HL-60 (cell line): Measurements from ENCODE around the gene JPH4.

ENCODE experiments used
- DNase-seq, 2 experiments: peaks; one replicate each; pipeline ENCODE4 v3.0.0-alpha.2; 2010 to 2020; ENCODE audit warnings: low read depth in 1 of 2, low spot score in 1 of 2
- H3K27ac ChIP-seq: fragments of 250-450 bp; sonication (Bioruptor Pico); replicated peaks from 2 replicates; pipeline ENCODE4 v1.5.1; 2020; ENCODE audit warnings: mild to moderate bottlenecking, moderate library complexity
- H3K27me3 ChIP-seq: fragments of 250-450 bp; sonication (Bioruptor Pico); 2 replicates; pipeline ENCODE4 v1.5.1; 2021; ENCODE audit warnings: mild to moderate bottlenecking, moderate library complexity; ENCODE audit not compliant: insufficient read depth, poor library complexity, severe bottlenecking
- H3K4me3 ChIP-seq: replicated peaks from 2 replicates; pipeline ENCODE4 v1.5.1; 2011; ENCODE audit warnings: mild to moderate bottlenecking, control low read depth, low read length; ENCODE audit not compliant: insufficient read depth
- GABPA ChIP-seq: IDR thresholded peaks from 2 replicates; pipeline ENCODE4 v1.6.1; 2012; ENCODE audit warnings: low read depth
- POLR2AphosphoS5 ChIP-seq: IDR thresholded peaks from 2 replicates; pipeline ENCODE4 v1.6.1; 2012; ENCODE audit warnings: low read depth
- SPI1 ChIP-seq: IDR thresholded peaks from 2 replicates; pipeline ENCODE4 v1.6.1; 2012; ENCODE audit warnings: low read depth, mild to moderate bottlenecking, borderline replicate concordance
- TF ChIP-seq, protein P1 (sequence below): IDR thresholded peaks from one replicate; pipeline ENCODE4 v1.5.1; 2011; ENCODE audit warnings: low read length, control low read depth, inconsistent platforms; ENCODE audit not compliant: insufficient read depth
- TF ChIP-seq, protein P2 (sequence below): IDR thresholded peaks from 2 replicates; pipeline ENCODE4 v1.6.1; 2012; ENCODE audit warnings: low read depth; ENCODE audit not compliant: insufficient replicate concordance

JPH4 gene

DNA sequence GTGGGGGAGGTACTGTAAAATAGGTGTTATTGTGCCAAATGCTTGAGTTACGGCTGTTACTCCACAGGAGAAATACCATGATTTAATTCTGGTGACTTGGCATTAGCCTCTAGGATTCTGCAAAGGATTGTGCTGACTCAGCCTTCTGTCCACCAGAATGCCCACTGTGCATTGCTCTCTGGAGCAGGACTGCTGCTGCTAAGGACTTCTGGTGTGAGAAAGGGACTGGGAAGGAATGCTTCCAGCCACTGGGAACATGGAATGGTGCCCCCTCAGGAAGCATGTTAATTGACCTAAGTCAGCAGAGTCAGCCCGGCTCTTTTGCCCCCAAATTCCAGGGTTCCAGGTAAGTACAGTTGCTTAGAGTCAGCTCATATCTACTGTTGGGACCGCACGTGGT, 59.9 kb downstream of the JPH4 start:
- Histone ChIP-seq H3K27ac (no peak overlapping the region), H3K27me3 (no peaks in the 10 kb centered on the region), H3K4me3 (no peak overlapping the region)
- no peak for DNase-seq
- TF ChIP-seq POLR2AphosphoS5 (no peak), SPI1 (no peak), GABPA (no peak)
- TF ChIP-seq, protein P1, sequence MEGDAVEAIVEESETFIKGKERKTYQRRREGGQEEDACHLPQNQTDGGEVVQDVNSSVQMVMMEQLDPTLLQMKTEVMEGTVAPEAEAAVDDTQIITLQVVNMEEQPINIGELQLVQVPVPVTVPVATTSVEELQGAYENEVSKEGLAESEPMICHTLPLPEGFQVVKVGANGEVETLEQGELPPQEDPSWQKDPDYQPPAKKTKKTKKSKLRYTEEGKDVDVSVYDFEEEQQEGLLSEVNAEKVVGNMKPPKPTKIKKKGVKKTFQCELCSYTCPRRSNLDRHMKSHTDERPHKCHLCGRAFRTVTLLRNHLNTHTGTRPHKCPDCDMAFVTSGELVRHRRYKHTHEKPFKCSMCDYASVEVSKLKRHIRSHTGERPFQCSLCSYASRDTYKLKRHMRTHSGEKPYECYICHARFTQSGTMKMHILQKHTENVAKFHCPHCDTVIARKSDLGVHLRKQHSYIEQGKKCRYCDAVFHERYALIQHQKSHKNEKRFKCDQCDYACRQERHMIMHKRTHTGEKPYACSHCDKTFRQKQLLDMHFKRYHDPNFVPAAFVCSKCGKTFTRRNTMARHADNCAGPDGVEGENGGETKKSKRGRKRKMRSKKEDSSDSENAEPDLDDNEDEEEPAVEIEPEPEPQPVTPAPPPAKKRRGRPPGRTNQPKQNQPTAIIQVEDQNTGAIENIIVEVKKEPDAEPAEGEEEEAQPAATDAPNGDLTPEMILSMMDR, result no peak
- TF ChIP-seq, protein P2, sequence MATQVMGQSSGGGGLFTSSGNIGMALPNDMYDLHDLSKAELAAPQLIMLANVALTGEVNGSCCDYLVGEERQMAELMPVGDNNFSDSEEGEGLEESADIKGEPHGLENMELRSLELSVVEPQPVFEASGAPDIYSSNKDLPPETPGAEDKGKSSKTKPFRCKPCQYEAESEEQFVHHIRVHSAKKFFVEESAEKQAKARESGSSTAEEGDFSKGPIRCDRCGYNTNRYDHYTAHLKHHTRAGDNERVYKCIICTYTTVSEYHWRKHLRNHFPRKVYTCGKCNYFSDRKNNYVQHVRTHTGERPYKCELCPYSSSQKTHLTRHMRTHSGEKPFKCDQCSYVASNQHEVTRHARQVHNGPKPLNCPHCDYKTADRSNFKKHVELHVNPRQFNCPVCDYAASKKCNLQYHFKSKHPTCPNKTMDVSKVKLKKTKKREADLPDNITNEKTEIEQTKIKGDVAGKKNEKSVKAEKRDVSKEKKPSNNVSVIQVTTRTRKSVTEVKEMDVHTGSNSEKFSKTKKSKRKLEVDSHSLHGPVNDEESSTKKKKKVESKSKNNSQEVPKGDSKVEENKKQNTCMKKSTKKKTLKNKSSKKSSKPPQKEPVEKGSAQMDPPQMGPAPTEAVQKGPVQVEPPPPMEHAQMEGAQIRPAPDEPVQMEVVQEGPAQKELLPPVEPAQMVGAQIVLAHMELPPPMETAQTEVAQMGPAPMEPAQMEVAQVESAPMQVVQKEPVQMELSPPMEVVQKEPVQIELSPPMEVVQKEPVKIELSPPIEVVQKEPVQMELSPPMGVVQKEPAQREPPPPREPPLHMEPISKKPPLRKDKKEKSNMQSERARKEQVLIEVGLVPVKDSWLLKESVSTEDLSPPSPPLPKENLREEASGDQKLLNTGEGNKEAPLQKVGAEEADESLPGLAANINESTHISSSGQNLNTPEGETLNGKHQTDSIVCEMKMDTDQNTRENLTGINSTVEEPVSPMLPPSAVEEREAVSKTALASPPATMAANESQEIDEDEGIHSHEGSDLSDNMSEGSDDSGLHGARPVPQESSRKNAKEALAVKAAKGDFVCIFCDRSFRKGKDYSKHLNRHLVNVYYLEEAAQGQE, result no peak
